ENCODE results near the gene MUL1.

DNA sequence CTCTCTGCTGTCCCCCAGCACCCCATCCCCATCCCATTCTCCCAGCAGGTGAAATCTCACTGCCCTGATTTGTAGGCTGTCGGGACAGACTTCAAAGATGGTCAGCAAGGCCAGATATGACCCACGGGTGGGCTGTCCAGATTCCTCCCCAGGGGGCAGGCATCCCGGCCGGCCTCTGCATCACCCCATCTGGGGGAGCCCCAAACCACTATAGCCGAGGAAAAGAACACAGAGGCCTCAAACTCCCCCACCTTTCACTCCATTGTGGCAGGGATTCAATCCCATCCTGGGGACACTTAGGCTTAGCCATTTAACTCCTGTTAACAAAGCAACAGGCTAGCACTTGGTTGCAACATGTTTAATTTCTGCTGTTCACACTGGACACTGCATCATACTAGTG is 8.8 kb downstream of the MUL1 start:
- TF ChIP-seq, protein P1, sequence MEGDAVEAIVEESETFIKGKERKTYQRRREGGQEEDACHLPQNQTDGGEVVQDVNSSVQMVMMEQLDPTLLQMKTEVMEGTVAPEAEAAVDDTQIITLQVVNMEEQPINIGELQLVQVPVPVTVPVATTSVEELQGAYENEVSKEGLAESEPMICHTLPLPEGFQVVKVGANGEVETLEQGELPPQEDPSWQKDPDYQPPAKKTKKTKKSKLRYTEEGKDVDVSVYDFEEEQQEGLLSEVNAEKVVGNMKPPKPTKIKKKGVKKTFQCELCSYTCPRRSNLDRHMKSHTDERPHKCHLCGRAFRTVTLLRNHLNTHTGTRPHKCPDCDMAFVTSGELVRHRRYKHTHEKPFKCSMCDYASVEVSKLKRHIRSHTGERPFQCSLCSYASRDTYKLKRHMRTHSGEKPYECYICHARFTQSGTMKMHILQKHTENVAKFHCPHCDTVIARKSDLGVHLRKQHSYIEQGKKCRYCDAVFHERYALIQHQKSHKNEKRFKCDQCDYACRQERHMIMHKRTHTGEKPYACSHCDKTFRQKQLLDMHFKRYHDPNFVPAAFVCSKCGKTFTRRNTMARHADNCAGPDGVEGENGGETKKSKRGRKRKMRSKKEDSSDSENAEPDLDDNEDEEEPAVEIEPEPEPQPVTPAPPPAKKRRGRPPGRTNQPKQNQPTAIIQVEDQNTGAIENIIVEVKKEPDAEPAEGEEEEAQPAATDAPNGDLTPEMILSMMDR (IDR thresholded peaks at IDR 0.05; ENCODE audit: insufficient read depth, low read length, poor library complexity, severe bottlenecking), result no peak
- TF ChIP-seq EZH2phosphoT487 (conservative IDR thresholded peaks at IDR 0.05; ENCODE audit: low read length), result no peak
